Stimulated activated CD4-positive, alpha-beta T cell treated with anti-CD3 and anti-CD28 coated beads, Interleukin-2, amount 100 ng/mL, for 4 hours (primary cell): Measurements from ENCODE around the gene MAPK7.
A peak's percentile ranks its signal among the peaks of the same experiment; 100 is the strongest.
"Not testable (repeated sequence)": the region's sequence is repeated elsewhere in the genome, so short reads cannot be mapped to it uniquely, and the experiment has no call there.

Experiments
- DNase-seq: peaks from one replicate; pipeline ENCODE4 v3.0.0-alpha.2; 2020; ENCODE audit warnings: low read depth

The MAPK7 gene

GRCh38 chr17:19343256-19343630 lies 35.1 kb upstream of the MAPK7 start:
- no peak for DNase-seq

DNA sequence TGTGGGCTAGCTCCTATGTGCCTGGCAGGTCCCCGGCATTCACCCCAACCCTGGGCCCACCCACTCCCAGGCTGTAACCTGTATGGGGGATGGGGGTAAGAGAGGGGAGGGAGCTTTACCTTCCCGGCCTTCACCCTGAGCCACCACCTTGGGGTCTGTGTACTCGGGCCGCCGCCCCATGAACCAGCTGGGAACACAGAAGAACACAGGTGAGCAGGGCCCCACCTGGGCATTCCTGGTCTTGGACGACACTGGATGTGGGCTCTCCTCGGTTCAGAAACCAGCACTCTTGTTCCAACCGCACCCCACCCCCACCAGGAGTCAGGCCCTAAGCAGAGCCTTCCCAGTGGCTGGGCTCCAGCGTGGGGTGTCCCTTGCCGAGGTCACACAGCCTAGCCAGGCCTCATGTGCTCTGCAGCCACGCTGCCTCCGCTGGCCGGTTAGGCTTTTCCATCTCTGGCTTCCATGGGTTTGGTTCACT lies 34.6 kb upstream of the MAPK7 start:
- DNase-seq: no peak

- DNase-seq: no peak
These were observed 33.8 kb upstream of the MAPK7 start for GRCh38 chr17:19344311-19345066.

DNA sequence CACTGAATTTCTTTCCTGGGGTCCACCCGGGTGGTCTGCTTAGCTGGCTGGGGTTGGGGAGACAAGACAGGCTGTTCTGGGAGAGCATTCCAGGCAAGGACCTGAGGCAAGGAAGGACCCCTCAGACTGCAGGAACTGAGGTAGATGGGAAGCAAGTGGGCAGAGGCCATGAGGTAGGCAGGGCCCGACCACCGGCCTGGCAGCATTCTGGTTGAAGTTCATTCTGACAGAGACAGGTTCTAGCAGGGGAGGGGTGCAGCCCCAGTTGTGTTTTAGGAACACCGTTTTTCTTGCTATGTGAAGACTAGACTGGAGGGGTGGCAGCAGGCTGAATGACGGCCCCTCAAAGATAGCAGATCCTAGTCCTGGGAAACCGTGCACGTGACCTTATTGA lies 33.2 kb upstream of the MAPK7 start:
- DNase-seq: no peak

- DNase-seq: no peak
These were observed 32.6 kb upstream of the MAPK7 start for GRCh38 chr17:19345486-19346350.

GRCh38 chr17:19346351-19347255 lies 31.7 kb upstream of the MAPK7 start:
- no peak for DNase-seq

DNA sequence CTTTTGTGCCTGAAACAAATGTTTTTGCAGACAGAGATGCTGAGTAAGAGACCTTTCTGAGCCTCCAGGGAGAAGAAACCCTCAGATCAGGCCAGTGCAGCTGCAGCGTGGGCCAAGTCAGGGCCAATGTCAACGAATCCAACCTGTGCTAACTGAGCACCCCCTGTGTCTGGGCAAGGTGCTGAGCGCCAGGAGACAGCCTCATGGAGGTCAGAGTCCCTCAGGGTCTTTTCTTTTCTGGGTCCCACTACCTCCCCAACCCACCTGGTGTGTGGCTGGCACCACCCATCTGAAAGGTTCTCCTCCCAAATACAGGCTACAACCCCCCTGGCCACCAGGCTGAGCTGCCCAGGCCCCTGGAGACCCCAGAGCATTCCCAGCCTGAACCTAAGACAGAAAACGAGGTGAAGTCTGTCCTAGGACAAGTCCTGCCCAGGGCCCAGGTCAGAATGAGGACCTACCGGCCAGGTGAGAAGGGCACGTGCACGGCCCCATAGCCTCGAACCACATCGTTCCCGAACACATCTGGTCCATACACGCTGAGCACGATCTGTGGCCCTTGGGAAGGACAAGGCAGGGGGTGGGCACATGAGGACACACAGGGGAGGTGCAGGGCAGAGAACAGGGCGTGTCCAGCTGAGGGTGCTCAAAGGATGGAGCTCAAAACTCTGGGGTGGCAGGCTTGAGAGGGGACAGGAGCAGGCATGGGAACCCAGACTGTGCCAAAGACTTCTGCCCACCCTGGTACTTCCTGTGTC lies 30.8 kb upstream of the MAPK7 start:
- no peak for DNase-seq

DNA sequence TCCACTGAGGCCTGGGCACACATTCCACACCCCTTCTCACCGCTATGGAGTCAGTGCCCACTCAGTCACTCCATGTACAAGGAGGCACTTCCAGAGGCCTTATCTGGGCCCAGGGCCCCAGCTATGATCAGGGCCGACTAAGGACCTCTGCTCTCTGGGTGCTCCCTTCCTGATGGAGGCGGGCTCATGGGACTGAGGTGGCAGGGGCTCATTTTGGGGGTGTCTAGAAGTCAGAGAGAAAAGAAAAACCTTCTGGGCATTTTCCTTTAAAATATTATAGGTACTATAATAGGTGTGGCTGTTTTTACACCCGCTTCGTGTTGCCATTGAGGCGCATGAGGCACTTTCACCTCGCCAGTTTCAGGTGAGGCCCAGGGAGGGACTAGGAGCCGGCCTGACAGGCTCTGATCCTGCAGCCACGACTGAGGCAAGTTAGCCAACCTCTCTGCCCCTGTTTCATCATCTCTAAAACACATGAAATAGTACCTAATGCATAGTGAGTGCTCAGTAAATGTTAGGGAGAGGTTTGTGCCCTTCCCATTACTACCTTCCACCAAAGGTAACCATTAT lies 30.1 kb upstream of the MAPK7 start:
- DNase-seq: no peak

DNA sequence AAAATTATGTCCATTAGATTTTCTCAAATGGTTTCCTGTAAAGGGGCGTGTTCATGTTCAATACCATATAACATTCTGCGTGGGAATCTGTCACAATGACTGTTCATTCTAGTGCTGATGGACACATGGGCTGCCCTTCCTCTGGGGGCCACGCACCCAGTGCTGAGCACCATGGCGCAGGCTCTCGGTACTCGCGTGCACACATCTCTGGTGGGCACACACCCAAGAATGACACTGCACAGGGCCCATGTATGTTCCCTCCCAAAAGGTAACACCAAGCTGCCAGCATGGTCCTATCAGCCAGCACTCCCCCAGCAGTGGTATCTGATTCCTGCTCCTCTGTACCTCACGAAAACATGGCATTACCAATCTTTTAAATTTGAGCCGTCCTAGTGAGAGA lies 29.5 kb upstream of the MAPK7 start:
- no peak for DNase-seq

DNA sequence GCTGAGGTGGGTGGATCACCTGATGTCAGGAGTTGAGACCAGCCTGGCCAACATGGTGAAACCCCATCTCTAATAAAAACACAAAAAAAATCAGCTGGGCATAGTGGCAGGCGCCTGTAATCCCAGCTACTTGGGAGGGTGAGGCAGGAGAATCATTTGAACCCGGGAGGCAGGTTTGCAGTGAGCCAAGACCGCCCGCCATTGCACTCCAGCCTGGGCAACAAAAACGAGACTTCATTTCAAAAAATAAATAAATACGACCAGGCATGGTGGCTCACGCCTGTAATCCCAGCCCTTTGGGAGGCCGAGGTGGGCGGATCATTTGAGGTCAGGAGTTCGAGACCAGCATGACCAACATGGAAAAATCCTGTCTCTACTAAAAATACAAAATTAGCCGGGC lies 24.9 kb upstream of the MAPK7 start:
- not testable (repeated sequence) for DNase-seq

GRCh38 chr17:19354748-19355147 lies 23.6 kb upstream of the MAPK7 start:
- no peak for DNase-seq

DNA sequence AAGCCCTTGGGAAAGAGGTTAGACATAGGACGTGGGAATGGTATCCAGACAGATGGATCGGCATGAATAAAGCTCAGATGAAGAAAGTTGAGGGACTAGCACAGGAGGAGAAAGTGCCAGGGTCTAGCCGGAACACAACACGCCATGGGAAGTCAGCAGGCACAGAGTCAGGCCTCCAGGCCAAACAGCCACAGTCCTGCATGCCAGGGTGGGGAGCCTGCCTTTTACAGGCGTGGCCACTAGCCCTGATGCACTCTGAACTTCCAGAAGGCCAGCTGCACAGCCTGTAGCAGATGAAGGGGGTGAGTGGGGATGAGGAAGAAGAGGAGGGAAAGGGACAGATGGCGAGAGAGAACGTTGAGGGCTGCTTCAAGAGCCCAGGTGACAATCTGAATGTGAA lies 20.9 kb upstream of the MAPK7 start:
- no peak for DNase-seq

DNA sequence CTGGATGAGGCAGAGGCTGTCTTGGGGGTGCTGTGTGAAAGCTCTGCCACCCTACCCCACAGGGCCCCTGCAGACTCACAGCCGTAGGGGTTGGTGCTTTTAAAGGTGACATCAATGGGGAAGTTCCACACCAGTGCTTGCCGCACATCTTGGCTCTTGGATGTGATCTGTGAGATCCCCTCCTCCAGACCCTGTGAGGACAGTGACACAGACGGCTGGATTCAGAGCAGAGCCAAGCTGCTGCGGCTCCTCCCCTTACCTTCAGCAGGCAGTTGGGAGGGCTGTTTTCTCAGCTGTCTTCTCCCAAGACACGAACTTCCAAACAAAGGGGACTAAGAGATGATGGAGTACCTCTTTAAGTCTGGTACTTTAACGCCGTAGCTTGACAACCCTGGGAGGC lies 20.5 kb upstream of the MAPK7 start:
- DNase-seq: no peak

GRCh38 chr17:19359151-19359550 lies 19.1 kb upstream of the MAPK7 start:
- no peak for DNase-seq

- DNase-seq: no peak
These were observed 18.4 kb upstream of the MAPK7 start for GRCh38 chr17:19359856-19360255.

DNA sequence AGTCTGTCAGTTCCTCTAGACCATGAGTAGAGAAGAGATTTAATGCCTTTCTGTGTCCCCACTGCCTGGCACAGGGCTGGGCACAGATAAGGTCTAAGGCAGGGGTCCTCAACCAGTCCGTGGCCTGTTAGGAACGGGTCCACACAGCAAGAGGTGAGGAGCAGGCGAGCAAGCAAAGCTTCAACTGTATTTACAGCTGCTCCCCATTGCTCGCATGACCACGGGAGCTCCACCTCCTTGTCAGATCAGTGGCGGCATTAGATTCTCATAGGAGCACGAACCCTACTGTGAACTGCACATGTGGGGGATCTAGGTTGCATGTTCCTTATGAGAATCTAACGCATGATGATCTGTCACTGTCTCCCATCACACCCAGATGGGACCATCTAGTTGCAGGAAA lies 17.5 kb upstream of the MAPK7 start:
- DNase-seq: no peak

DNA sequence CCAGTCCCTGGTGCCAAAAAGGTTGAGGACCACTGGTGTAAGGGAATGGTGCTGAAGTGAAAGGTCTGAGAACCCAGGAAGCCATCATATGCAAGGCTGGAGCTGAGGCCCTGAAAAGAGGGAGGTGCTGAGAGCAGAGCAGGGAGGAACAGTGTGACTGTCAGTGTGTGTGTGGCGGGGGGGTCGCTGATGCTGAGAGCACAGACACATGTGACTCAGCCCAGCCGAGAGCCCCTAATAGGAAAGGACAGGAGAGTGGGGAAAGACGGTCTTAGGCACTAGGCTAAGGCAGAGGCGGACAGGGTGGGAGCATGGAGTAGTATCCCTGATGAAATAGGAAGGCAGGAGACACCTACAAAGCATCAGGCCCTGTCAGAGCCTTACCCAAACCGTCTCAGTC lies 17.0 kb upstream of the MAPK7 start:
- DNase-seq: no peak

DNA sequence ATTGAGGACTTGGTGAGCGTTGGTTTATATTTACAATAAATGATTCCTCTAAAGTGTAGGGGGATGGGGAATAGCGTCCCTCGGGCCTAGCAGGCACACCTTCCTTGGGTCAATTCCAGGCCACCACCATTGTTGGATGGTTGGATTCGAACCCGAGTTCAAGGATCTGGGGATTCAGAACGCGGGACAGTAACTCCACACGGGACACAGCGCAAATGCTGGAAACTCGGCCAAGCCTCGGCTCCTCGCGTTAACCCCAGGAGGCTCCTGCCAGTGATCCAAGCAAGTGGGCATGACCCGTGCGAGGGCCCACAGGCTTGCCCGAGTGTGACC lies 16.4 kb upstream of the MAPK7 start:
- DNase-seq: no peak

- peak; percentile 89 for DNase-seq
These were observed 15.8 kb upstream of the MAPK7 start, which contains the start of gene B9D1 for GRCh38 chr17:19362277-19363113. TSS of gene B9D1 (minus strand) at chr17:19362723. CDS start at chr17:19362569, 154 bp downstream.

- DNase-seq: no peak
These were observed 15.2 kb upstream of the MAPK7 start for GRCh38 chr17:19363114-19363438.
